ENCODE measurements around the gene WNK4. TPM values are rescaled to one million over a fixed set of nuclear protein-coding genes. Genes with fewer than 3 reads are reported as not detected.
"Not testable (repeated sequence)": the region's sequence is repeated elsewhere in the genome, so short reads cannot be mapped to it uniquely, and the experiment has no call there.

Gene WNK4
- total RNA-seq, 1 donor from 2014 or later, result 11.3 TPM

GRCh38 chr17:42760652-42761581 is 19.5 kb upstream of the WNK4 start, which contains the start of gene RAMP2:
Gene RAMP2 (plus strand): TSS chr17:42761227. CDS start chr17:42761262, 35 bp downstream.
- peak within 1 kb of the TSS; percentile 42 for H3K4me3 ChIP-seq (ENCODE audit: low read depth, low read length)
- TF ChIP-seq CTCF (conservative IDR thresholded peaks at IDR 0.05; ENCODE audit: low read depth, low read length), result no peak
- DNase-seq (ENCODE audit: low read depth), result no peak

GRCh38 chr17:42761638-42762037 is 18.8 kb upstream of the WNK4 start:
- DNase-seq (ENCODE audit: low read depth), result no peak
- peak overlapping the region; percentile 42 for H3K4me3 ChIP-seq (ENCODE audit: low read depth, low read length)
- no peak for TF ChIP-seq CTCF (conservative IDR thresholded peaks at IDR 0.05; ENCODE audit: low read depth, low read length)

- no peak for DNase-seq (ENCODE audit: low read depth)
- no peak overlapping the region for H3K4me3 ChIP-seq (ENCODE audit: low read depth, low read length)
- TF ChIP-seq CTCF (conservative IDR thresholded peaks at IDR 0.05; ENCODE audit: low read depth, low read length), result no peak
Observed at GRCh38 chr17:42766124-42766523, 14.3 kb upstream of the WNK4 start.

GRCh38 chr17:42767512-42767911 is 12.9 kb upstream of the WNK4 start:
- TF ChIP-seq CTCF (conservative IDR thresholded peaks at IDR 0.05; ENCODE audit: low read depth, low read length), result no peak
- DNase-seq (ENCODE audit: low read depth), result no peak
- no peak overlapping the region for H3K4me3 ChIP-seq (ENCODE audit: low read depth, low read length)

GRCh38 chr17:42768006-42768405 is 12.4 kb upstream of the WNK4 start:
- not testable (repeated sequence) for H3K4me3 ChIP-seq (ENCODE audit: low read depth, low read length); DNase-seq (ENCODE audit: low read depth)

GRCh38 chr17:42769964-42770363 is 10.4 kb upstream of the WNK4 start:
- not testable (repeated sequence) for DNase-seq (ENCODE audit: low read depth); H3K4me3 ChIP-seq (ENCODE audit: low read depth, low read length)

GRCh38 chr17:42772945-42773289 is 7.5 kb upstream of the WNK4 start:
- no peak for TF ChIP-seq CTCF (conservative IDR thresholded peaks at IDR 0.05; ENCODE audit: low read depth, low read length)
- DNase-seq (ENCODE audit: low read depth), result no peak
- H3K4me3 ChIP-seq (ENCODE audit: low read depth, low read length), result peak overlapping the region; percentile 79

Measured in epithelial cell of proximal tubule (primary cell).